ENCODE results near the gene PSENEN.

DNA sequence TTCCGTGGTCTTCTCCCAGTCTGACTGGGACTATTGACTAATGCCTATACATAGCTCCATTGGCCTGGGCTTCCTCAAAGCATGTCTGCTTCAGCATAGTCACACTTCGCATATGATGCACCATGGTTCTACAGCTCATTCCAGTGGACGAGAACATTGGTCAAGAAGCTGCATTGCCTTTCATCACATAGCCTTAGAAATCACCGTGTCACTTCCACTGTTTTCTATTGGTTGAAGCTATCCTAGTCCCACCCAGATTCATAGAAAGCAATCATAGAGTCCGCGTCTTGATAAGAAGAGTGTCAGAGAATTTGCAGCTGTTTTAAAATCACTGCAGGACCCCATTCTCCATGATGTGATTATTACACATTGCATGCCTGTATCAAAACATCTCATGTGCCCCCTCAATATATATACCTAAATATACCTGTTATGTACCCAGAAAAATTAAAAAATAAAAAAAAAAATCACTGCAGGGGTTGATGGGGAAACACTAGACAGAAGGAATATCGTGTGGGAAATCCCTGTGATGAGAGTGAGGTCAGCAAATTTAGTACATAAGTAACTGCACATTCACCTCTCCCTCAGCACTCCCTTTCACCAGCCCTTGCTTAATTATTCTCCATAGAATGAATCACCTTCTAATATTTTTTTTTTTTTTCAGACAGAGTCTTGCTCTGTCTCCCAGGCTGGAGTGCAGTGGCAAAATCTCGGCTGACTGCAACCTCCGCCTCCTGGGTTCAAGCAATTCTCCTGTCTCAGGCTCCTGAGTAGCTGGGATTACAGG, 27.8 kb downstream of the PSENEN start:
- TF ChIP-seq CTCF (IDR thresholded peaks at IDR 0.05; ENCODE audit: insufficient read depth, low read length, poor library complexity, severe bottlenecking) (no peak), EZH2phosphoT487 (conservative IDR thresholded peaks at IDR 0.05; ENCODE audit: low read length) (no peak)
